GM12878 (cell line): ENCODE results near the gene OSGIN1. TPM values are rescaled to one million over a fixed set of nuclear protein-coding genes. Genes with fewer than 3 reads are reported as not detected.

Experiments used
- ATAC-seq: fragments of 200-7000 bp; cut with Tn5 transposase; 3 replicates; pipeline ENCODE4 v1.9.1; 2020; ENCODE audit warnings: mild to moderate bottlenecking, moderate library complexity
- BruUV-seq: library from RNA; stranded (reverse); fragments of 400-500 nt; replicated peaks from 2 replicates; lab custom pipeline; 2021; lab: Mats Ljungman, UMichigan
- CTCF ChIA-PET: fragments of 300-600 bp; sonication (Branson Sonifier 250); formaldehyde crosslinking; extraction: SDS; loops from one replicate; lab custom pipeline; 2021; ENCODE audit warnings: inconsistent platforms; lab: Yijun Ruan, JAX
- POLR2A ChIA-PET: fragments of 350-600 bp; formaldehyde crosslinking; extraction: SDS; loops from one replicate; lab custom pipeline; 2021; ENCODE audit warnings: inconsistent platforms; lab: Charles Lee
- RAD21 ChIA-PET: fragments of 300-600 bp; sonication (Branson Sonifier 250); formaldehyde crosslinking; loops from one replicate; lab custom pipeline; 2023; ENCODE audit warnings: antibody characterized with exemption; ENCODE audit not compliant: unreplicated experiment; lab: Charles Lee
- SMC1A ChIA-PET: fragments of 300-600 bp; sonication (Branson Sonifier 250); formaldehyde crosslinking; loops from one replicate; lab custom pipeline; 2023; ENCODE audit not compliant: unreplicated experiment, uncharacterized antibody; lab: Charles Lee
- DNase-seq: peaks from one replicate; pipeline ENCODE4 v3.0.0-alpha.2; 2011; ENCODE audit warnings: low read depth, low spot score
- FAIRE-seq: peaks from 3 replicates; lab custom pipeline; 2011; peaks lifted over from hg19 to GRCh38; lab: Jason Lieb, UNC
- H2AFZ ChIP-seq: 2 replicates; pipeline ENCODE4 v1.6.0; 2011; ENCODE audit warnings: low read depth, low read length, control low read depth; ENCODE audit not compliant: control insufficient read depth
- H3K27ac ChIP-seq: 2 replicates; pipeline ENCODE4 v1.5.1; 2011; ENCODE audit warnings: control low read depth; ENCODE audit not compliant: control insufficient read depth, insufficient read depth
- H3K27me3 ChIP-seq, 2 experiments: replicated peaks in 1 of 2; 2 replicates each; pipeline versions ENCODE4 v1.6.0 to v1.6.1; 2011; ENCODE audit warnings: low read length in 1 of 2; ENCODE audit not compliant: control insufficient read depth in 2 of 2, insufficient read depth in 2 of 2
- H3K36me3 ChIP-seq, 2 experiments: 2 replicates each; pipeline ENCODE4 v1.5.1; 2011; ENCODE audit warnings: low read length in 1 of 2; ENCODE audit not compliant: control insufficient read depth in 2 of 2, insufficient read depth in 2 of 2
- H3K4me1 ChIP-seq: 2 replicates; pipeline ENCODE4 v1.6.1; 2011; ENCODE audit warnings: mild to moderate bottlenecking, low read length, moderate library complexity, mixed read lengths; ENCODE audit not compliant: control insufficient read depth, insufficient read depth
- H3K4me2 ChIP-seq: 2 replicates; pipeline ENCODE4 v1.6.0; 2011; ENCODE audit warnings: control low read depth; ENCODE audit not compliant: control insufficient read depth, insufficient read depth
- H3K4me3 ChIP-seq: fragments of 200-600 bp; sonication (generic); 2 replicates; pipeline ENCODE4 v1.5.1; 2016
- H3K79me2 ChIP-seq: 2 replicates; pipeline ENCODE4 v1.6.0; 2011; ENCODE audit warnings: low read length; ENCODE audit not compliant: control insufficient read depth, insufficient read depth
- H3K9ac ChIP-seq: 2 replicates; pipeline ENCODE4 v1.8.0; 2011; ENCODE audit warnings: low read length, control low read depth, mixed read lengths; ENCODE audit not compliant: control insufficient read depth, insufficient read depth
- H3K9me3 ChIP-seq: replicated peaks from 3 replicates; pipeline ENCODE4 v1.5.1; 2011; ENCODE audit warnings: mild to moderate bottlenecking, low read length; ENCODE audit not compliant: control insufficient read depth, insufficient read depth
- H4K20me1 ChIP-seq: 2 replicates; pipeline ENCODE4 v1.6.0; 2011; ENCODE audit not compliant: control insufficient read depth, insufficient read depth
- BCL11A ChIP-seq: IDR thresholded peaks from 2 replicates; pipeline ENCODE4 v1.6.1; 2011; ENCODE audit warnings: low read depth, low read length
- CHD4 ChIP-seq: fragments of 200-600 bp; sonication (generic); IDR thresholded peaks from 2 replicates; pipeline ENCODE4 v1.6.1; 2016; ENCODE audit warnings: mild to moderate bottlenecking
- CREB1 ChIP-seq: IDR thresholded peaks from 2 replicates; pipeline ENCODE4 v1.6.1; 2012; ENCODE audit warnings: low read depth, mild to moderate bottlenecking, inconsistent platforms
- E4F1 ChIP-seq: fragments of 450-650 bp; IDR thresholded peaks from 2 replicates; pipeline ENCODE4 v1.6.1; 2018; ENCODE audit warnings: borderline replicate concordance, mild to moderate bottlenecking; ENCODE audit not compliant: partially characterized antibody
- EGR1 ChIP-seq, 2 experiments: IDR thresholded peaks; 1 replicate in 1 of 2; 2 replicates in 1 of 2; pipeline ENCODE4 v1.6.1; 2011 to 2012; ENCODE audit warnings: low read depth in 2 of 2, low read length in 2 of 2, borderline replicate concordance in 1 of 2, mild to moderate bottlenecking in 1 of 2, moderate library complexity in 1 of 2
- ESRRA ChIP-seq: IDR thresholded peaks from 2 replicates; pipeline ENCODE4 v1.6.1; 2012; ENCODE audit warnings: mild to moderate bottlenecking, low read length, improper control_type of control experiment
- MAX ChIP-seq: IDR thresholded peaks from 2 replicates; pipeline ENCODE4 v1.6.1; 2012; ENCODE audit warnings: low read depth, low read length, improper control_type of control experiment
- MEF2A ChIP-seq: IDR thresholded peaks from 2 replicates; pipeline ENCODE4 v1.6.1; 2011; ENCODE audit warnings: low read depth, mild to moderate bottlenecking, low read length, moderate library complexity; ENCODE audit not compliant: insufficient read depth
- NBN ChIP-seq: fragments of 450-650 bp; IDR thresholded peaks from 2 replicates; pipeline ENCODE4 v1.6.1; 2016
- NFIC ChIP-seq: IDR thresholded peaks from 2 replicates; pipeline ENCODE4 v1.6.1; 2012; ENCODE audit warnings: low read depth, mild to moderate bottlenecking, inconsistent platforms, low read length, moderate library complexity
- NR2C1 ChIP-seq: fragments of 450-650 bp; IDR thresholded peaks from 2 replicates; pipeline ENCODE4 v1.6.1; 2017; ENCODE audit warnings: antibody characterized with exemption, mild to moderate bottlenecking, moderate library complexity
- RBBP5 ChIP-seq: fragments of 200-600 bp; sonication (generic); conservative IDR thresholded peaks from 2 replicates; pipeline ENCODE4 v1.6.1; 2016
- SMAD5 ChIP-seq: IDR thresholded peaks from 2 replicates; pipeline ENCODE4 v1.6.1; 2016; ENCODE audit warnings: antibody characterized with exemption, low read depth
- SREBF1 ChIP-seq: IDR thresholded peaks from 2 replicates; pipeline ENCODE4 v1.6.1; 2012; ENCODE audit warnings: mild to moderate bottlenecking, low read length
- STAT1 ChIP-seq: fragments of 450-650 bp; conservative IDR thresholded peaks from 2 replicates; pipeline ENCODE4 v1.6.1; 2014; ENCODE audit warnings: antibody characterized with exemption, mild to moderate bottlenecking
- ZNF207 ChIP-seq: fragments of 450-650 bp; IDR thresholded peaks from 2 replicates; pipeline ENCODE4 v1.6.1; 2014; ENCODE audit warnings: antibody characterized with exemption, mild to moderate bottlenecking, borderline replicate concordance
- ZNF274 ChIP-seq: IDR thresholded peaks from one replicate; pipeline ENCODE4 v1.8.0; 2011; ENCODE audit not compliant: insufficient read length, insufficient read depth
- ZZZ3 ChIP-seq: IDR thresholded peaks from 2 replicates; pipeline ENCODE4 v1.6.1; 2011; ENCODE audit warnings: low read depth; ENCODE audit not compliant: control insufficient read depth, insufficient read length
- WGBS: methylation state at CpG from one replicate; pipeline ENCODE4 v1.1.6; 2016; ENCODE audit warnings: low lambda C conversion rate; ENCODE audit not compliant: insufficient replicate concordance, insufficient coverage; ENCODE audit errors: missing lambda C conversion rate; 5-methylcytosine and 5-hydroxymethylcytosine counted together
- in situ Hi-C: fragments of 300-500 bp; cut with MboI; formaldehyde crosslinking; loops from 9 replicates; pipeline ENCODE4 v1.14.3; 2018; ENCODE audit warnings: mixed read lengths
- intact Hi-C: fragments of 100-400 bp; cut with micrococcal nuclease; formaldehyde crosslinking; loops from one replicate; pipeline ENCODE4 v1.14.2; 2022; ENCODE audit not compliant: unreplicated experiment
- polyA plus RNA-seq, 11 experiments: library from polyadenylated mRNA; depleted of rRNA in 4 of 11; unstranded in 6 of 11; stranded (reverse) in 5 of 11; fragments of >200 nt; fragmentation: Nextera tagmentation in 4 of 11; fragmentation: Illumina TruSeq in 1 of 11; extraction: Ambion mirVana in 4 of 11; extraction: Trizol in 1 of 11; gene quantifications; 1 replicate in 1 of 11; 2 replicates in 10 of 11; pipeline versions ENCODE4 v1.2.1 to v1.2.3, GENCODE V29; 2011 to 2016; ENCODE audit warnings: inconsistent platforms in 2 of 11, missing spikeins in 2 of 11, low read depth in 1 of 11
- total RNA-seq, 4 experiments: library from RNA; depleted of rRNA in 3 of 4; stranded (reverse); fragments of >200 nt in 3 of 4; fragmentation: Illumina TruSeq in 1 of 4; extraction: Trizol in 1 of 4; gene quantifications; 2 replicates each; pipeline versions ENCODE4 v1.2.1 to v1.2.3, GENCODE V29; 2013 to 2021
- TF ChIP-seq, protein P1 (sequence below): IDR thresholded peaks from 2 replicates; pipeline ENCODE4 v1.6.1; 2012; ENCODE audit warnings: improper control_type of control experiment, low read depth, low read length; ENCODE audit not compliant: insufficient replicate concordance

OSGIN1 gene
- total and polyA plus RNA-seq, 10 of the 15 experiments (the other 5 are each of a cell fraction or from before 2014, with no cell fraction given) = 0.06 to 0.18 (median 0.13) TPM; not detected in 5

DNA sequence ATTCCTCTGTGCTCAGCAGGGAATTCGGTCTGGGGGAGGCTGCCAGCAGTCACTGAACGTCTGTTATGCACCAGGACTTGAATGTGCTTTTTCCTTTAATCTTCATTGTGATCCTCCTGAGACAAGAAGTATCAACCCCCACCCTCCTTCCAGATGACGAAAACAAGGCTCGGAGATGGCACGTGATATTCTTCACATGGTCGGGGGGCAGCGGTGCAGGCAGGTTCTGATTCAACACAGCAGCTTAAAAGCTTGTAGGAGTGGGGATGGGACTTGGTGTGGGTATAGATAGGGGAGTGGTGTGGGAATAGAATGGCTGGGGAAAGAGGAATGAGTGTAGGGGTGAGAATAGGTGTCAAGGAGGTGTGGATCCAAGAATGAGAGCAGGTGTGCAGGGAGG lies 21.4 kb downstream of the OSGIN1 start:
- ChIA-PET RAD21 (no interaction called here), CTCF (no interaction called here)
- H2AFZ ChIP-seq = no peak overlapping the region
- H3K36me3 ChIP-seq = no peaks in the 10 kb centered on the region
- H3K27me3 ChIP-seq = no peaks in the 10 kb centered on the region
- ATAC-seq = no peak
- H3K4me2 ChIP-seq = no peak overlapping the region
- 18% methylated on average over 7 of the region's 7 CpGs for WGBS
- H3K27ac ChIP-seq = no peak overlapping the region
- H3K4me3 ChIP-seq = no peak overlapping the region
- no peaks in the 10 kb centered on the region for H3K79me2 ChIP-seq
- H3K9me3 ChIP-seq = no peaks in the 10 kb centered on the region; the same call in 2 of the 3 replicates
- TF ChIP-seq CHD4 (no peak), MEF2A (no peak), EGR1 (IDR thresholded peaks at IDR 0.05; ENCODE audit: borderline replicate concordance in 1 of 2, low read depth in 2 of 2, low read length in 2 of 2) (no peak), NFIC (no peak), NR2C1 (no peak), MAX (no peak), SREBF1 (no peak), NBN (no peak), ESRRA (no peak), RBBP5 (no peak), SMAD5 (no peak), ZZZ3 (no peak), E4F1 (no peak), ZNF274 (no peak), CREB1 (no peak), BCL11A (no peak), ZNF207 (no peak), STAT1 (no peak)
- TF ChIP-seq, protein P1, sequence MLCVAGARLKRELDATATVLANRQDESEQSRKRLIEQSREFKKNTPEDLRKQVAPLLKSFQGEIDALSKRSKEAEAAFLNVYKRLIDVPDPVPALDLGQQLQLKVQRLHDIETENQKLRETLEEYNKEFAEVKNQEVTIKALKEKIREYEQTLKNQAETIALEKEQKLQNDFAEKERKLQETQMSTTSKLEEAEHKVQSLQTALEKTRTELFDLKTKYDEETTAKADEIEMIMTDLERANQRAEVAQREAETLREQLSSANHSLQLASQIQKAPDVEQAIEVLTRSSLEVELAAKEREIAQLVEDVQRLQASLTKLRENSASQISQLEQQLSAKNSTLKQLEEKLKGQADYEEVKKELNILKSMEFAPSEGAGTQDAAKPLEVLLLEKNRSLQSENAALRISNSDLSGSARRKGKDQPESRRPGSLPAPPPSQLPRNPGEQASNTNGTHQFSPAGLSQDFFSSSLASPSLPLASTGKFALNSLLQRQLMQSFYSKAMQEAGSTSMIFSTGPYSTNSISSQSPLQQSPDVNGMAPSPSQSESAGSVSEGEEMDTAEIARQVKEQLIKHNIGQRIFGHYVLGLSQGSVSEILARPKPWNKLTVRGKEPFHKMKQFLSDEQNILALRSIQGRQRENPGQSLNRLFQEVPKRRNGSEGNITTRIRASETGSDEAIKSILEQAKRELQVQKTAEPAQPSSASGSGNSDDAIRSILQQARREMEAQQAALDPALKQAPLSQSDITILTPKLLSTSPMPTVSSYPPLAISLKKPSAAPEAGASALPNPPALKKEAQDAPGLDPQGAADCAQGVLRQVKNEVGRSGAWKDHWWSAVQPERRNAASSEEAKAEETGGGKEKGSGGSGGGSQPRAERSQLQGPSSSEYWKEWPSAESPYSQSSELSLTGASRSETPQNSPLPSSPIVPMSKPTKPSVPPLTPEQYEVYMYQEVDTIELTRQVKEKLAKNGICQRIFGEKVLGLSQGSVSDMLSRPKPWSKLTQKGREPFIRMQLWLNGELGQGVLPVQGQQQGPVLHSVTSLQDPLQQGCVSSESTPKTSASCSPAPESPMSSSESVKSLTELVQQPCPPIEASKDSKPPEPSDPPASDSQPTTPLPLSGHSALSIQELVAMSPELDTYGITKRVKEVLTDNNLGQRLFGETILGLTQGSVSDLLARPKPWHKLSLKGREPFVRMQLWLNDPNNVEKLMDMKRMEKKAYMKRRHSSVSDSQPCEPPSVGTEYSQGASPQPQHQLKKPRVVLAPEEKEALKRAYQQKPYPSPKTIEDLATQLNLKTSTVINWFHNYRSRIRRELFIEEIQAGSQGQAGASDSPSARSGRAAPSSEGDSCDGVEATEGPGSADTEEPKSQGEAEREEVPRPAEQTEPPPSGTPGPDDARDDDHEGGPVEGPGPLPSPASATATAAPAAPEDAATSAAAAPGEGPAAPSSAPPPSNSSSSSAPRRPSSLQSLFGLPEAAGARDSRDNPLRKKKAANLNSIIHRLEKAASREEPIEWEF = no peak
- TF ChIP-seq, all 136 proteins: peak for 0
- no TSS peak for BruUV-seq
- intact Hi-C loops = no loop called here
- H4K20me1 ChIP-seq = no peaks in the 10 kb centered on the region
- POLR2A ChIA-PET = no interaction called here
- FAIRE-seq (no peak), DNase-seq (no peak)
- SMC1A ChIA-PET = no interaction called here
- H3K4me1 ChIP-seq = no peaks in the 10 kb centered on the region
- in situ Hi-C loops = no loop called here
- no peak overlapping the region for H3K9ac ChIP-seq
